IPS-NIHi7 (cell line): ENCODE results near the gene CEND1.

Source experiments
- DNase-seq: peaks from one replicate; pipeline ENCODE4 v3.0.0; 2012; ENCODE audit warnings: mixed read lengths; ENCODE audit errors: extremely low spot score

The CEND1 gene

DNA sequence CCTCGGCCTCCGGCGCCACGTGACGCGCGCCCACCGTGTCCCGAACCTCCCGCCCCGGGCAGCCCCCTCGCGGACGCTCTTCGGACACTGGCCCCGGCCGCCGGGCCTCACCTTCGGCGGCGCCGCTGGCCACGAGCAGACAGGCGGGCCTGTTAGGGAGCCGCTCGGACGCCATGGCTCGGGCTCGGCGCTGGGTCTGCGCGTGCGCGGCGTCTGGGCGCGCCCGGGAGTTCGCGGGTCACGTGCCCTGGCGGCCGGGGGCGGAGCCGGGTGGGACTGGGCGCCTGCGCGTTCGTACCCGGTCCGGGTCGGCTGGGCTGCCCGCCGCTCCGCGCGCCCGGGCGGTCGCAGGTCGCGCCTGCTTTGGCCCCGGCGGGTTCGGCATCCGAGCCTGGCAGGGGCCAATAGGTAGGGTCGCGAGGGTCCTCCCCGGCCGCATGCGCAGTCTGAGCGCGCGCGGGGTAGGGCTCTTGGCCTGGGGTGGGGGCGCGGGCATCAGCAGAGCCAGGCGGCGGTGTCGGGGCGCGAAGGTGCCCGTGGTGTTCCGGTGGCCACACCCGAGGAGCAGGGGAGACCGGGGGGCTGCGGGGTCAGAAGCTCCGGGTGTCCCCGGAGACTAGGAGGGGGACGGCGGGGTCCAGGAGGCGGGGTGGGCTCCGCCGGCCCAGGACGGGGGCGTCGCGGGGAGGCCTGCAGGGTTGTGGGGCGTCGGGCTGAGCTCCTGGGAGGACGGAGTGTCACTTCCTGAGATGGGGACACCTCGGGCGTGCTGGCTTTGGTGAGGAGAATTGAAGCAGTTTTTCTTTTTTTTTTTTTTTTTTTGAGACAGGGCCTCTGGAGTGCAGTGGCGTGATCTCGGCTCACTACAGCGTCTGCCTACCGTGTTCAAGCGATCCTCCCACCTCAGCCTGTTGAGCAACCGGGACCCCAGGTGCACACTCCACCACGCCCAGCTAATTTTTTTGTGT lies 12.3 kb downstream of the CEND1 start, which contains the start of gene GATD1:
Gene GATD1 (minus strand): TSS at position 200 of the 968 bp plus-strand sequence. CDS start 25 bp downstream, at position 175.
- peak; percentile 98 for DNase-seq

GRCh38 chr11:776561-777287 lies 13.2 kb downstream of the CEND1 start:
- DNase-seq = peak; percentile 91

- no peak for DNase-seq
Observed at GRCh38 chr11:776263-776560, 13.7 kb downstream of the CEND1 start.

- no peak for DNase-seq
Observed at GRCh38 chr11:774873-775592, 14.9 kb downstream of the CEND1 start.

DNA sequence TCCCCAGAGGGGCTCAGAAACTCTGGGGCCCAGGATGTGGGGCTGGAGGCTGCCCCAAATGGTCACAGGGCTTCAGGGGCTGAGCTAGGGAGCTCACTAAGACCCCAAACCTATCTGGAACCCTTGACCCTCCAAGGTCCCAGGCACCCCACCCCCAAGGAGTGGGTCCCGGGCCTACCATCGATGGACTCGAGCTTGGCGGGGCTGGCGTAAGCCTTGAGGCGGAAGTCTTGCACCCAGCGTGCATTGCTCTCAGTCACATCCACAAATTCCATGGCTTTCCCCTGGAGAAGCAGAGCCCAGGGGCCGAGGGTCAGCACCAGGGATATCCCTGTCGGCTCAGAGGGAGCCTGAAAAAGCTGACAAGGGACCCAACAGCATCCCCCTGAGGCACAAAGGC lies 16.1 kb downstream of the CEND1 start:
- no peak for DNase-seq

- no peak for DNase-seq
Observed at GRCh38 chr11:773425-773824, 16.5 kb downstream of the CEND1 start.

DNA sequence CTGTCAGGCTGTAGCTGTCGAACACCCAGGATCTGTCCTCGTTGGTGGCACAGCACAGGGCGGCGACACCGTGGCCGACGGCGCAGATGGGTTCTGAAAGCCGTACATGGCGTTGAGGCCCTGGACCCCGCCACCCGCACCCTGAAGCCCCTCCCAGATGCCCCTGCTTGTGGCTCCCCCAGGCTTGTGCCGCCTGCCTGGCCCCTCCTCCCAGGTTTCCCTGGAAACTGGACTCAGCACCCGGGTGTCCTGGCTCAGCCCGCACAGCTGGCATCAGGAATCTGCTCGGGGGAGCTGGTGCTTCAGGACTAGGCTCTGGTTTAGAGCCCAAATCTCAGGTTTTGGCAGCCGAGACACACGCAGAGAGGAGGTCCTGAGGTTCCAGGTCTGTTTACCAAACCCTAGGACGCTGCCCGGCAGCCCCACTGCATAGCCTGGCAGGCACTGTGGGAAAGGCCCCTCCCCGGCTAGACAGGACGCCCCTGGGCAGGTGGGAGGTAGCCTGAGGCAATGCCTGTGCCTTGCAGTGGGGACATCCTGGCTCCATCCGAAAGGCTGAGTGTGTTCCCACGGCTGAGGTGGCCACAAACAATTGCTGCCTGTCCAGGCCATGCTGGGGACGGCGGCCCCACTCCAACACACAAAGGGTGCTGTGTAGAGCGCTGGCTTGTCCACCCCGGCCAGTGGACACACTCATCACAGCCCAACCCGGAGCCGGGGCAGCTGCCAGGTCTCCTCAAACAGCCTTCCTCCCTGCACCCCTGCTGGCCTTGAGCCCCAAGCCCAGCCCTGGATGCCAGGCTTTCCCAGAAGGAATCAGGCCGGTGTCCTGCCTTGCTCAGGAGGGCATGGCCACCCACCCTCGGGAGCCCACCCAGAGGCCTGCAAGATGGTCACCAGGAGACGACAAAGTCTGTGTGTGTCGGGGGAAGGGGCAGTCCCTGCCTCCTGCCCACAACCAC lies 17.2 kb downstream of the CEND1 start:
- no peak for DNase-seq

- no peak for DNase-seq
Observed at GRCh38 chr11:771617-772204, 18.2 kb downstream of the CEND1 start.

DNA sequence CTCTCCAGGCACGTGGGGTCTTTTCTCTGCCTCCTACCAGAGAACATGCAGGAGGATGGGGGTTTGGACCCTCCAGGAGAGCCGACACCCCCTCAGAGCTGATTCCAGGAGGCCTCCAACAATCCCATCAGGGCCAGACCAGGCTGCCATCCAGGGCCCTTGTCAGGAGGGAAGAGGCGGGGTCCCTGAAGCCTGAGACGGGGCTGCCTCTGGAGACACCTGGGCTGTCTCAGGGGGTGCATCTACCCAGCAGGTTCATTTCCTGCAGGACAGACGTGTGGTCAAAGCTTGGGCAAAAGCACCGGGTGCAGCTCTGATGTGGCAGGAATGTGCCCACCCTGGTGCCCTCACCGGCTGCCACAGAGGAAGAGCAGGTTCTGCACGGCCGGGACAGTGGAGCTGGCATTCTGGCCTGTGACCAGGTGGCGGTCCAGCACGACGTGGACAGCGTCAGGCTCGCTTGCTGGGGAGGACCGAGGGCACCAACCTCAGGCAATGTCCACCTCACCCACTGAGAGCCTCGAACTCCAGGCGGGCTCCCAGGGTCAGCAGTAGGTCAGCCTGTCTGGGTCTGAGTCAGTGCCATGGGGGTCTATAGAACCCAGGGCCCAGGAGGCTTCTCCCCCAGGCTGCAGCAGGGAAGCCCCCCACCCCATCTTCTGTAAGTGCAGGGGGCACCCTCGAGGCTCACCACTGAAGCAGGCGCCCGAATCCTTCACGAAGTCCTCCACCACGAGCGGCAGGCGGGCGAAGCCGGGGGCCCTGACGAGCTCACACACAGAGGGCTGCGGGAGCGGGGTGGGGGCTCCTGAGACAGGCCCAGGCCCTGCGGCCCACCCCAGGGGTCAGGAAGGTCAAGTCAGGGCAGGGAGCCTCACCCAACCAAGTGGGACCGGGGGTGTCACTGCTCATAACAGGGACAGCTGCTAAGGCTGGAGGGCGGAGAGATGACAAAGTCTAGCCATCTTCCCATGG lies 19.0 kb downstream of the CEND1 start:
- no peak for DNase-seq

DNA sequence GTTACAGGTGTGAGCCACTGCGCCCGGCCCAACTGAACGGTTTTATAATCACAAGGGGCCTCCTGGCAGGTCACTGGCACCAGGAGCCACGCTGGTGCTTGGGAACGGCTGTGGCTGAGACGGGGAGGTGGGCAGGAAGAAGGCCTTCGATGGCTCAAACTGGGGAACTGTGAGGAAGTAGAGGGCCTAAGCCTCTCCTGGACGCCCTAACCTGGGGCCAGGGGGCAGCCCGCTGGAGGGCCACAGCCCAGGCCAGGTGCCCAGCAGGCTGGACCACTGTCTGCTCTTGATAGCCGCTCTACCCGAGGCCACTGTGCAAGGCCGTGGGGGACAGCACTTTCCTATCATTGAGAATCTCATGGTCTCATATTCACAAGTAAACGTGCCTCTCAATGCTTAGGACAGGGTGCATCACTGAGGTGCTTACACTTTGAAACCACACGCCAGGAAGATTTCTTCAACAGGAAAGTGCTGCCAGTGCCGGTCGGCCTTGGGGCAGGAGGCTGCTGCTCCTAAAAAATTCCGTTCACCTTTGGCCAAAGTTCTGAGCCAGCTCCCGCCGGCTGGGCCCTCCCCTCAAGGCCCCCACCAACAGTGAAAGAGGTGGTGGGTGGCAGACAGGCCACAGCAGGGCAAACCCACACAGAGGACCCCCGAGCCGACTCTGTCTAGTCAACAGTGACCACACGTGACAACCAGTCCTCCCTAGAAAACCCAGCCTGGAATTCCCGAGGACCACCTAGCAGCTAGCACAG lies 19.8 kb downstream of the CEND1 start:
- DNase-seq = no peak

- no peak for DNase-seq
Observed at GRCh38 chr11:767238-767637, 22.7 kb downstream of the CEND1 start.

DNA sequence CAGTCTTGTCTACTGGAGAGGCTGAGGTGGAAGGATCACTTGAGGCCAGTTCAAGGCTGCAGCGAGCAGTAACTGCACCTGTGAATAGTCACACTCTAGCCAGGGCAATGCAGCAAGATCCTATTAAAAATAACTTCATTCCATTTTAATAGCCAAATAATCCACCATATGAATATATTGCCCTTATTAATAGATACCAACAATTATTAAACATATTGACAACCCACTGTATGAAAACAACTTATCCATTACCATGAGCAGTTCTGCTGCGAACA lies 23.0 kb downstream of the CEND1 start:
- no peak for DNase-seq

GRCh38 chr11:766106-766935 lies 23.6 kb downstream of the CEND1 start:
- DNase-seq = no peak

DNA sequence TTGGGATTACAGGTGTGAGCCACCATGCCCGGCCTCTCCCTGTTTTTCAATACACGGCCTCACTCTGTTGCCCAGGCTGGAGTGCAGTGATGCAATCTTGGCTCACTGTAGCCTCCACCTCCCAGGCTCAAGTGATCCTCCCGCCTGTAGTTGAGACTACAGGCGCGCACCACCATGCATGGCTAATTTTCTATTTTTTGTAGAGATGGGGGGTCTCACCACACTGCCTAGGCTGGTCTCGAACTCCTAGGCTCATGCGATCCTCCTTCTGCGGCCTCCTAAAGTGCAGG lies 24.1 kb downstream of the CEND1 start:
- DNase-seq = no peak

- peak; percentile 75 for DNase-seq
Observed at GRCh38 chr11:765025-765801, 24.7 kb downstream of the CEND1 start.

DNA sequence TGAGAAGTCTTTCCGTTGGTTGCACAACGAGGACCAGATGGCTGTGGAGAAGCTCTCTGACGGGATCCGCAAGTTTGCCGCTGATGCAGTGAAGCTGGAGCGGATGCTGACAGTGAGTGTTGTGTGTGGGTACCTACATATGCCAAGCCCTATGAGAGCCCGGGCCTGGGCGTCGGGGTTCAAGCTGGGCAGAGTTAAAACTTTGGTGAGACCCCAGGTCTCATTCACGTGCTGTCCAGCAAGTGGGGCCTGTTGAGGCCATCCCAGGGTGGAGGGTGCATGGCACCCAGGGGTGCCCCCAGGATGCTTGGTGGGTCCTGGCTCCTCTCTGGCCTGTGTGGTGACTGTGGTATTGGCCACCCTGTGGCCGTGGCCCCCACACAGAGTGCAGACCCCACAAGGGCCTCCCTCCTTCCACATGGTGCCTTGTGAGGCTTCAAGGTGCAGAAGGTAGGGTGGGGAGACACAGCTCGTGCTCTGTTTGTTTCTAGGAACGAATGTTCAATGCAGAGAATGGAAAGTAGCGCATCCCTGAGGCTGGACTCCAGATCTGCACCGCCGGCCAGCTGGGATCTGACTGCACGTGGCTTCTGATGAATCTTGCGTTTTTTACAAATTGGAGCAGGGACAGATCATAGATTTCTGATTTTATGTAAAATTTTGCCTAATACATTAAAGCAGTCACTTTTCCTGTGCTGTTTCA lies 25.4 kb downstream of the CEND1 start:
- no peak for DNase-seq
